Uterus (tissue), 2 donors: Measurements from ENCODE around the gene CDKN1B.

Source experiments
- CTCF ChIP-seq, 4 experiments: fragments of 200-600 bp in 2 of 4; fragments of 450-650 bp in 2 of 4; sonication (generic) in 2 of 4; IDR thresholded peaks; one replicate each; pipeline ENCODE4 v1.5.1; 2016 to 2019; ENCODE audit warnings: antibody characterized with exemption in 4 of 4, mild to moderate bottlenecking in 2 of 4, moderate library complexity in 1 of 4
- POLR2A ChIP-seq, 2 donors: fragments of 450-650 bp; IDR thresholded peaks; one replicate each; pipeline ENCODE4 v1.6.1; 2016; ENCODE audit warnings: antibody characterized with exemption in 2 of 2, mild to moderate bottlenecking in 1 of 2, moderate library complexity in 1 of 2

GRCh38 chr12:12749433-12749832 is 32.3 kb downstream of the CDKN1B start:
- TF ChIP-seq CTCF (IDR thresholded peaks at IDR 0.05), result no peak
- TF ChIP-seq POLR2A (IDR thresholded peaks at IDR 0.05), result no peak
